HepG2 (cell line): ENCODE results near the gene EMC9. TPM values are rescaled to one million over a fixed set of nuclear protein-coding genes. Genes with fewer than 3 reads are reported as not detected.

Experiments used
- ARNT2 ChIP-seq: sonication (generic); formaldehyde crosslinking; IDR thresholded peaks from 2 replicates; pipeline ENCODE4 v1.8.0; 2022; ENCODE audit warnings: mild to moderate bottlenecking, low read depth, missing genetic modification reagents, moderate library complexity
- CBX2 ChIP-seq, 2 experiments: fragments of 200-600 bp in 1 of 2; sonication (generic); formaldehyde crosslinking in 1 of 2; IDR thresholded peaks; 2 replicates each; pipeline versions ENCODE4 v1.7.0 to v1.8.1; 2018 to 2022; ENCODE audit warnings: low read depth in 2 of 2, low read length in 1 of 2, mild to moderate bottlenecking in 1 of 2, missing genetic modification reagents in 1 of 2
- FOSL2 ChIP-seq: sonication (generic); formaldehyde crosslinking; IDR thresholded peaks from 2 replicates; pipeline ENCODE4 v1.4.0; 2020; ENCODE audit warnings: missing genetic modification reagents
- GMEB1 ChIP-seq: sonication (generic); formaldehyde crosslinking; IDR thresholded peaks from 2 replicates; pipeline ENCODE4 v1.5.1; 2020; ENCODE audit warnings: missing genetic modification reagents, mild to moderate bottlenecking, borderline replicate concordance
- NFYB ChIP-seq: sonication (generic); formaldehyde crosslinking; IDR thresholded peaks from 2 replicates; pipeline ENCODE4 v1.4.0; 2020; ENCODE audit warnings: missing genetic modification reagents
- PITX1 ChIP-seq: sonication (generic); formaldehyde crosslinking; IDR thresholded peaks from 2 replicates; pipeline ENCODE4 v1.5.1; 2020; ENCODE audit warnings: mild to moderate bottlenecking, missing genetic modification reagents
- SALL1 ChIP-seq: sonication (generic); formaldehyde crosslinking; IDR thresholded peaks from 2 replicates; pipeline ENCODE4 v1.8.0; 2022; ENCODE audit warnings: mild to moderate bottlenecking, missing genetic modification reagents
- SATB2 ChIP-seq: sonication (generic); formaldehyde crosslinking; IDR thresholded peaks from 2 replicates; pipeline ENCODE4 v1.5.0; 2020; ENCODE audit warnings: missing genetic modification reagents
- SMAD9 ChIP-seq: sonication (generic); formaldehyde crosslinking; IDR thresholded peaks from 2 replicates; pipeline ENCODE4 v1.5.1; 2020; ENCODE audit warnings: mild to moderate bottlenecking, missing genetic modification reagents
- ZEB1 ChIP-seq: IDR thresholded peaks from 2 replicates; pipeline ENCODE4 v1.6.1; 2012; ENCODE audit warnings: mild to moderate bottlenecking, low read depth, inconsistent platforms; ENCODE audit not compliant: insufficient replicate concordance
- ZFP37 ChIP-seq: sonication (generic); formaldehyde crosslinking; IDR thresholded peaks from 2 replicates; pipeline ENCODE4 v1.4.0; 2020; ENCODE audit warnings: missing genetic modification reagents, borderline replicate concordance
- ZFP82 ChIP-seq: sonication (generic); formaldehyde crosslinking; IDR thresholded peaks from 2 replicates; pipeline ENCODE4 v1.5.1; 2020; ENCODE audit warnings: mild to moderate bottlenecking, missing genetic modification reagents, borderline replicate concordance
- ZNF263 ChIP-seq: sonication (generic); formaldehyde crosslinking; IDR thresholded peaks from 2 replicates; pipeline ENCODE4 v1.4.0; 2020; ENCODE audit warnings: missing genetic modification reagents
- ZNF333 ChIP-seq: sonication (generic); formaldehyde crosslinking; IDR thresholded peaks from 2 replicates; pipeline ENCODE4 v1.4.0; 2020; ENCODE audit warnings: mild to moderate bottlenecking, missing genetic modification reagents, borderline replicate concordance
- ZNF614 ChIP-seq: IDR thresholded peaks from 2 replicates; pipeline ENCODE4 v1.6.1; 2018; ENCODE audit warnings: missing biosample characterization, missing genetic modification reagents, inconsistent platforms, borderline replicate concordance
- ZSCAN21 ChIP-seq: sonication (generic); formaldehyde crosslinking; IDR thresholded peaks from 2 replicates; pipeline ENCODE4 v1.8.0; 2022; ENCODE audit warnings: mild to moderate bottlenecking, missing genetic modification reagents, moderate library complexity, borderline replicate concordance
- polyA plus RNA-seq, 8 experiments: library from polyadenylated mRNA; depleted of rRNA in 3 of 8; stranded (reverse) in 7 of 8; unstranded in 1 of 8; fragments of >200 nt; fragmentation: Illumina TruSeq in 4 of 8; extraction: Trizol in 4 of 8; gene quantifications; 2 replicates each; pipeline versions ENCODE4 v1.2.1 to v1.2.3, GENCODE V29; 2011 to 2016; ENCODE audit warnings: low read depth in 4 of 8, missing spikeins in 1 of 8, mixed read lengths in 1 of 8; ENCODE audit not compliant: insufficient read depth in 1 of 8
- total RNA-seq, 5 experiments: library from RNA; depleted of rRNA; stranded (reverse); fragments of >200 nt; fragmentation: Illumina TruSeq; extraction: Trizol; gene quantifications; 2 replicates each; pipeline ENCODE4 v1.2.3, GENCODE V29; 2016; ENCODE audit warnings: low read depth in 1 of 5
- TF ChIP-seq, protein P1 (sequence below): sonication (generic); formaldehyde crosslinking; IDR thresholded peaks from 2 replicates; pipeline ENCODE4 v1.4.0; 2020; ENCODE audit warnings: missing genetic modification reagents; ENCODE audit errors: not compliant biosample characterization
- TF ChIP-seq, protein P2 (sequence below): IDR thresholded peaks from 2 replicates; pipeline ENCODE4 v1.6.1; 2012; ENCODE audit warnings: low read length, improper control_type of control experiment
- TF ChIP-seq, protein P3 (sequence below): sonication (generic); formaldehyde crosslinking; IDR thresholded peaks from 2 replicates; pipeline ENCODE4 v1.4.0; 2020; ENCODE audit warnings: mild to moderate bottlenecking, missing genetic modification reagents

EMC9 gene
- total and polyA plus RNA-seq, 2 of the 13 experiments (the other 11 are each of a cell fraction or from before 2014, with no cell fraction given), result 60.5 to 78.7 TPM

DNA sequence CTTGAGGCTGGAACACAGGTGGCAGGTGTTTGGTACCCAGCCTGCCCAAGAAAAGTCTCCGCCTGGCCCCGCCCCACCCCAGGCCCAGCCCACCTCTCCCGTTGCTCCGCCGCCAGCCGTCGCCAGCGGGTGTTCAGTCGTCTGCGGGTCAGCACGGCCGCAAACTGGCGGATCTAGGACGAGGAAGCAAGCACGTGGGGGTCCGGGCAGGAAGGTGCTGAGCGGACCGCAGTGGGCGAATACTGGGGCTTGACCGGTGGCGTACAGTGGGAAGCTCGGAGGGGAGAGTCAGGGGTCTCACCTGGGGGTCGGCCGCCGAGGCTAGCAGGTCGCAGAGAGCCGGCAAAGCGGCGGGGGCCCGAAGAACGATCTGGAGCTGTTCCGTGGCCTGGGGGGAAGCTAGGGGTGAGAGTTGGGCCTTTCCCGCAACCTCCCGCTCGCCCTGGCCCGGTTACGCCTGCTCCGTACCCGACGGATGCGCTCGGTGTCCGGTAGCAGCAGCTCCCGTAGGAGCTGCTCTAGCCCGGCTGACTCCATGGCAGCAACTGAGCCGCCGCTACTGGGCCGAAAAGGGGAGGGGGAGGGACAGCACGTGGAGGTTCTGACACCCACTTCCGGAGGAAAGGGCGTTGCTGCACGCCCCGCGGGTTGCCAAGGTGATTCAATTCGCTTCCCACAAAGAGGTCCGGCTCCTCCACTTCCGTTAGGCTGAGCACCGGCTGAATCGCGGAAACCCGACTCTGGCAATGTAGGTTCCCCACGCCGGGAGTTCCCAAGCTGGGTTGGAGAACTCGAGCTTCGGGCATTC is 47.1 kb upstream of the EMC9 start, which contains the start of gene IPO4 (continued):
- TF ChIP-seq ZFP82 (CRISPR knock-in tag), result no peak
- TF ChIP-seq FOSL2 (CRISPR knock-in tag), result peak; percentile 90
- peak; percentile 98 for TF ChIP-seq ARNT2 (CRISPR knock-in tag)
- 0 out of 2 replicates have a peak, but pooled peaks have one; percentile 85 for TF ChIP-seq ZFP37
- TF ChIP-seq PITX1 (CRISPR knock-in tag), result peak; percentile 93
- TF ChIP-seq, protein P1, sequence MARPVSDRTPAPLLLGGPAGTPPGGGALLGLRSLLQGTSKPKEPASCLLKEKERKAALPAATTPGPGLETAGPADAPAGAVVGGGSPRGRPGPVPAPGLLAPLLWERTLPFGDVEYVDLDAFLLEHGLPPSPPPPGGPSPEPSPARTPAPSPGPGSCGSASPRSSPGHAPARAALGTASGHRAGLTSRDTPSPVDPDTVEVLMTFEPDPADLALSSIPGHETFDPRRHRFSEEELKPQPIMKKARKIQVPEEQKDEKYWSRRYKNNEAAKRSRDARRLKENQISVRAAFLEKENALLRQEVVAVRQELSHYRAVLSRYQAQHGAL (CRISPR knock-in tag), result peak; percentile 85
- TF ChIP-seq ZEB1, result no peak
- TF ChIP-seq CBX2 (IDR thresholded peaks at IDR 0.05; ENCODE audit: low read depth, low read length), result peak; percentile 80; the same call in 1 of the 2 replicates
- peak; percentile 98; the same call in 1 of the 2 replicates for TF ChIP-seq CBX2 (CRISPR knock-in tag; IDR thresholded peaks at IDR 0.05; ENCODE audit: low read depth)
- peak; percentile 74 for TF ChIP-seq ZNF263 (CRISPR knock-in tag)
- TF ChIP-seq, protein P2, sequence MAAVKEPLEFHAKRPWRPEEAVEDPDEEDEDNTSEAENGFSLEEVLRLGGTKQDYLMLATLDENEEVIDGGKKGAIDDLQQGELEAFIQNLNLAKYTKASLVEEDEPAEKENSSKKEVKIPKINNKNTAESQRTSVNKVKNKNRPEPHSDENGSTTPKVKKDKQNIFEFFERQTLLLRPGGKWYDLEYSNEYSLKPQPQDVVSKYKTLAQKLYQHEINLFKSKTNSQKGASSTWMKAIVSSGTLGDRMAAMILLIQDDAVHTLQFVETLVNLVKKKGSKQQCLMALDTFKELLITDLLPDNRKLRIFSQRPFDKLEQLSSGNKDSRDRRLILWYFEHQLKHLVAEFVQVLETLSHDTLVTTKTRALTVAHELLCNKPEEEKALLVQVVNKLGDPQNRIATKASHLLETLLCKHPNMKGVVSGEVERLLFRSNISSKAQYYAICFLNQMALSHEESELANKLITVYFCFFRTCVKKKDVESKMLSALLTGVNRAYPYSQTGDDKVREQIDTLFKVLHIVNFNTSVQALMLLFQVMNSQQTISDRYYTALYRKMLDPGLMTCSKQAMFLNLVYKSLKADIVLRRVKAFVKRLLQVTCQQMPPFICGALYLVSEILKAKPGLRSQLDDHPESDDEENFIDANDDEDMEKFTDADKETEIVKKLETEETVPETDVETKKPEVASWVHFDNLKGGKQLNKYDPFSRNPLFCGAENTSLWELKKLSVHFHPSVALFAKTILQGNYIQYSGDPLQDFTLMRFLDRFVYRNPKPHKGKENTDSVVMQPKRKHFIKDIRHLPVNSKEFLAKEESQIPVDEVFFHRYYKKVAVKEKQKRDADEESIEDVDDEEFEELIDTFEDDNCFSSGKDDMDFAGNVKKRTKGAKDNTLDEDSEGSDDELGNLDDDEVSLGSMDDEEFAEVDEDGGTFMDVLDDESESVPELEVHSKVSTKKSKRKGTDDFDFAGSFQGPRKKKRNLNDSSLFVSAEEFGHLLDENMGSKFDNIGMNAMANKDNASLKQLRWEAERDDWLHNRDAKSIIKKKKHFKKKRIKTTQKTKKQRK, result no peak
- peak; percentile 92 for TF ChIP-seq SATB2 (CRISPR knock-in tag)
- TF ChIP-seq SALL1 (CRISPR knock-in tag), result peak; percentile 97
- TF ChIP-seq SMAD9 (CRISPR knock-in tag), result peak; percentile 95
- TF ChIP-seq, protein P3, sequence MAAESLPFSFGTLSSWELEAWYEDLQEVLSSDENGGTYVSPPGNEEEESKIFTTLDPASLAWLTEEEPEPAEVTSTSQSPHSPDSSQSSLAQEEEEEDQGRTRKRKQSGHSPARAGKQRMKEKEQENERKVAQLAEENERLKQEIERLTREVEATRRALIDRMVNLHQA (CRISPR knock-in tag), result peak; percentile 29; the same call in 1 of the 2 replicates
- peak; percentile 96; the same call in 1 of the 2 replicates for TF ChIP-seq ZSCAN21
- peak; percentile 99 for TF ChIP-seq ZNF333 (CRISPR knock-in tag)
- peak; percentile 60 for TF ChIP-seq NFYB
- peak; percentile 91; the same call in 1 of the 2 replicates for TF ChIP-seq GMEB1 (CRISPR knock-in tag)
- TF ChIP-seq ZNF614, result peak; percentile 99
